ENCODE results near the gene SUPT6H.

DNA sequence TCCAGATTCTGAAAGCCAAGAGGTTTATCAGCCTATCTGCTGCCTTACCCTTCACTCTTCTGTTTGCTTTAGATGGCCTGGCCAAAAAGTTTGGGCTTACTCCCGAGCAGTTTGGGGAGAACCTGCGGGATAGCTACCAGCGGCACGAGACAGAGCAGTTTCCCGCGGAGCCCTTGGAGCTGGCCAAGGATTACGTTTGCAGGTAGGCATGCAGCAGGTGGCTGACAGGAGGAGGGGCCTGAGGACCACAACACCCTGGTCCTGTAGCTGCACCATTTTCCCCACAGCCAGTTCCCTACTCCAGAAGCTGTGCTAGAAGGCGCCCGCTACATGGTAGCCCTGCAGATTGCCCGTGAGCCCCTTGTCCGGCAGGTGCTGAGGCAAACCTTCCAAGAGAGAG is 20.6 kb downstream of the SUPT6H start:
- TF ChIP-seq, protein P1, sequence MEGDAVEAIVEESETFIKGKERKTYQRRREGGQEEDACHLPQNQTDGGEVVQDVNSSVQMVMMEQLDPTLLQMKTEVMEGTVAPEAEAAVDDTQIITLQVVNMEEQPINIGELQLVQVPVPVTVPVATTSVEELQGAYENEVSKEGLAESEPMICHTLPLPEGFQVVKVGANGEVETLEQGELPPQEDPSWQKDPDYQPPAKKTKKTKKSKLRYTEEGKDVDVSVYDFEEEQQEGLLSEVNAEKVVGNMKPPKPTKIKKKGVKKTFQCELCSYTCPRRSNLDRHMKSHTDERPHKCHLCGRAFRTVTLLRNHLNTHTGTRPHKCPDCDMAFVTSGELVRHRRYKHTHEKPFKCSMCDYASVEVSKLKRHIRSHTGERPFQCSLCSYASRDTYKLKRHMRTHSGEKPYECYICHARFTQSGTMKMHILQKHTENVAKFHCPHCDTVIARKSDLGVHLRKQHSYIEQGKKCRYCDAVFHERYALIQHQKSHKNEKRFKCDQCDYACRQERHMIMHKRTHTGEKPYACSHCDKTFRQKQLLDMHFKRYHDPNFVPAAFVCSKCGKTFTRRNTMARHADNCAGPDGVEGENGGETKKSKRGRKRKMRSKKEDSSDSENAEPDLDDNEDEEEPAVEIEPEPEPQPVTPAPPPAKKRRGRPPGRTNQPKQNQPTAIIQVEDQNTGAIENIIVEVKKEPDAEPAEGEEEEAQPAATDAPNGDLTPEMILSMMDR (conservative IDR thresholded peaks at IDR 0.05 in 1 of 2, IDR thresholded peaks at IDR 0.05 in 1 of 2; ENCODE audit: low read depth in 1 of 2, low read length in 2 of 2), result no peak
- no peak for TF ChIP-seq EZH2 (IDR thresholded peaks at IDR 0.05; ENCODE audit: low read length, missing control alignments)
